Measurements from ENCODE around the gene LYRM1. TPM values are rescaled to one million over a fixed set of nuclear protein-coding genes. Genes with fewer than 3 reads are reported as not detected.

Gene LYRM1
- total and polyA plus RNA-seq, 2 of the 8 experiments (the other 6 are each of a cell fraction or from before 2014, with no cell fraction given), result 11.6 to 13.4 TPM

DNA sequence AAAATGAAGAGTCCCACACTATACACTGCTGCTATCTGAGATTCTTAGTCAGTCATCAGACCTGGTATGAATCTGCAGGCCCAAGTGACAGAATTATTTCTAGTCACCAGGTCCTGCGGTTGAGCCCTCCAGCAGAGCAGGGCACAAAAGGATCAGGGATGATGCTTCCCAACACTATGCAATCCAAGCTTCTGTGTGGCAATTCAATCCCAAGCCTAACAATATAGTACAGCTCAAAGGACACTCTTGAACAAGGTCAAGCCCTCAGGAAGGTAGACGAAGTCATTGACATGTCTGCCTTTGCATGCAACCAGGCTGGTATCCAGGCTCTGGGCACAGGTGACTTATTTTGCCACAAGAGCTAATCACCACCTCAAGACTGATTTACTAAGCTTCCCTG lies 6.2 kb upstream of the LYRM1 start:
- no peak overlapping the region for H4K91ac ChIP-seq (replicated peaks; ENCODE audit: insufficient read length, low read length)
- H3K9me3 ChIP-seq (ENCODE audit: insufficient read depth in 2 of 2, low read depth in 1 of 2, low read length in 1 of 2), result no peaks in the 10 kb centered on the region
- no peak overlapping the region for H2BK15ac ChIP-seq (ENCODE audit: low read length)
- H2AFZ ChIP-seq (ENCODE audit: low read length), result no peak overlapping the region
- FAIRE-seq (no peak), DNase-seq (ENCODE audit: low read depth in 1 of 2, low spot score in 2 of 2) (no peak)
- 97% methylated on average over 2 of the region's 2 CpGs; no CpG with 5 or more reads in 1 of the 2 experiments for WGBS, 2 experiments (ENCODE audit: extremely low coverage in 1 of 2, insufficient coverage in 1 of 2, insufficient read length in 1 of 2, insufficient replicate concordance in 2 of 2, low coverage in 1 of 2, low lambda C conversion rate in 2 of 2, missing lambda C conversion rate in 1 of 2)
- CTCF ChIA-PET (ENCODE audit: partially characterized antibody), result no interaction called here
- no peak overlapping the region for H3K56ac ChIP-seq (replicated peaks; ENCODE audit: insufficient read length, low read depth, low read length)
- H3K27ac ChIP-seq (ENCODE audit: low read depth, low read length), result no peak overlapping the region
- H3K4me2 ChIP-seq (ENCODE audit: insufficient read depth in 1 of 2, low read depth in 2 of 2, low read length in 2 of 2), result no peak overlapping the region
- H2BK5ac ChIP-seq (ENCODE audit: low read depth, low read length), result no peak overlapping the region
- H3K9ac ChIP-seq (replicated peaks in 1 of 4; ENCODE audit: extremely low read depth in 1 of 4, low read depth in 3 of 4, low read length in 3 of 4), result no peak overlapping the region
- peaks cover 6 to 90% of the 10 kb centered on the region in 2 experiments; a peak in 2 of 4 replicates for H3K79me2 ChIP-seq (ENCODE audit: control insufficient read depth in 1 of 2, insufficient read depth in 2 of 2, low read length in 2 of 2)
- no peaks in the 10 kb centered on the region for H4K20me1 ChIP-seq (replicated peaks in 1 of 2; ENCODE audit: control insufficient read depth in 1 of 2, insufficient read depth in 2 of 2, low read length in 2 of 2)
- no peak overlapping the region for H3K14ac ChIP-seq (ENCODE audit: insufficient read length)
- peaks cover 0 to 12% (median 5%) of the 10 kb centered on the region in 4 experiments; a peak in 4 of 7 replicates for H3K4me1 ChIP-seq (replicated peaks in 1 of 4; ENCODE audit: control insufficient read depth in 3 of 4, insufficient read depth in 4 of 4, low read length in 3 of 4)
- no peak overlapping the region for H2BK12ac ChIP-seq (ENCODE audit: low read depth, low read length)
- POLR2A ChIA-PET (ENCODE audit: partially characterized antibody), result interaction anchor here (1.2 kb wide), 1 partner anchor 14 kb away, joined by 3 read pairs; no protein-coding TSS in a partner anchor
- H3K4me3 ChIP-seq (ENCODE audit: extremely low read depth in 1 of 4, insufficient read depth in 2 of 4, low read depth in 3 of 4, low read length in 4 of 4), result no peak overlapping the region
- peaks cover 2% of the 10 kb centered on the region; the same call in 1 of the 2 replicates for H3K23me2 ChIP-seq (ENCODE audit: low read depth, low read length)
- H3K18ac ChIP-seq (ENCODE audit: extremely low read depth, low read length), result no peak overlapping the region
- no peak overlapping the region for H4K8ac ChIP-seq (ENCODE audit: extremely low read depth, insufficient read depth, low read length)
- H2BK120ac ChIP-seq (replicated peaks; ENCODE audit: low read depth, low read length), result no peak overlapping the region
- H3K79me1 ChIP-seq (ENCODE audit: low read depth, low read length), result peaks cover 11% of the 10 kb centered on the region
- no peaks in the 10 kb centered on the region for H3K27me3 ChIP-seq (replicated peaks in 1 of 4; ENCODE audit: control insufficient read depth in 3 of 4, extremely low read depth in 1 of 4, insufficient read depth in 3 of 4, low read length in 3 of 4)
- no peak overlapping the region for H2AK5ac ChIP-seq (ENCODE audit: low read depth, low read length)
- no peak for TF ChIP-seq KDM5A (IDR thresholded peaks at IDR 0.05; ENCODE audit: low read length)
- peaks cover 0 to 13% (median 5%) of the 10 kb centered on the region in 4 experiments; a peak in 4 of 8 replicates for H3K36me3 ChIP-seq (ENCODE audit: control insufficient read depth in 2 of 4, insufficient read depth in 4 of 4, low read length in 3 of 4)
- H3K23ac ChIP-seq (ENCODE audit: insufficient read length), result no peak overlapping the region
- H2BK20ac ChIP-seq (ENCODE audit: low read length), result no peak overlapping the region
- H3K4ac ChIP-seq (replicated peaks; ENCODE audit: insufficient read length, low read depth, low read length), result no peak overlapping the region
- no peak overlapping the region for H4K5ac ChIP-seq (ENCODE audit: insufficient read length, low read depth, low read length)
